NCI-H1048 (cell line): ENCODE measurements around the gene ATG14.
A peak's percentile ranks its signal among the peaks of the same experiment; 100 is the strongest.
"Not testable (repeated sequence)": the region's sequence is repeated elsewhere in the genome, so short reads cannot be mapped to it uniquely, and the experiment has no call there.

Experiments used
- DNase-seq: peaks from one replicate; lab custom pipeline; 2025; lab: John Stamatoyannopoulos, UW

Gene ATG14

GRCh38 chr14:55411426-55412389, at the start of gene ATG14:
Gene ATG14, minus strand, starts transcription at chr14:55411830. Its CDS starts 8 bp downstream, at chr14:55411822.
- peak; percentile 87 for DNase-seq

GRCh38 chr14:55458800-55459515, 47.3 kb upstream of the ATG14 start:
- DNase-seq, result no peak

GRCh38 chr14:55457496-55457895, 45.9 kb upstream of the ATG14 start:
- no peak for DNase-seq

GRCh38 chr14:55456411-55456810, 44.8 kb upstream of the ATG14 start:
- DNase-seq, result not testable (repeated sequence)

GRCh38 chr14:55454264-55455002, 42.8 kb upstream of the ATG14 start:
- DNase-seq, result no peak

- DNase-seq, result no peak
These were observed 40.3 kb upstream of the ATG14 start for GRCh38 chr14:55451950-55452349.

GRCh38 chr14:55451398-55451797, 39.8 kb upstream of the ATG14 start:
- no peak for DNase-seq

GRCh38 chr14:55450987-55451386, 39.4 kb upstream of the ATG14 start:
- no peak for DNase-seq

GRCh38 chr14:55450539-55450938, 38.9 kb upstream of the ATG14 start:
- DNase-seq, result no peak

- no peak for DNase-seq
These were observed 38.5 kb upstream of the ATG14 start for GRCh38 chr14:55450124-55450523.

- no peak for DNase-seq
These were observed 37.5 kb upstream of the ATG14 start for GRCh38 chr14:55449116-55449515.

- peak; percentile 32 for DNase-seq
These were observed 36.5 kb upstream of the ATG14 start for GRCh38 chr14:55448141-55448614.

- DNase-seq, result no peak
These were observed 35.2 kb upstream of the ATG14 start for GRCh38 chr14:55446833-55447232.

GRCh38 chr14:55446127-55446736, 34.6 kb upstream of the ATG14 start:
- DNase-seq, result peak; percentile 66

- DNase-seq, result no peak
These were observed 29.7 kb upstream of the ATG14 start for GRCh38 chr14:55441286-55441685.

- no peak for DNase-seq
These were observed 28.8 kb upstream of the ATG14 start, which contains the start of gene TBPL2 for GRCh38 chr14:55440385-55440784. Gene TBPL2, minus strand, starts transcription at chr14:55440616. Its CDS starts 167 bp downstream, at chr14:55440449.

GRCh38 chr14:55438066-55438683, 26.5 kb upstream of the ATG14 start:
- DNase-seq, result no peak

GRCh38 chr14:55436931-55437330, 25.3 kb upstream of the ATG14 start:
- DNase-seq, result no peak

GRCh38 chr14:55436519-55436918, 24.9 kb upstream of the ATG14 start:
- DNase-seq, result no peak

- DNase-seq, result no peak
These were observed 23.2 kb upstream of the ATG14 start for GRCh38 chr14:55434805-55435174.
